Stimulated activated CD8-positive, alpha-beta memory T cell treated with anti-CD3 and anti-CD28 coated beads, Interleukin-4, amount 100 ng/mL, for 24 hours (primary cell): ENCODE data around the gene IL1RAPL2.

ENCODE experiments used
- DNase-seq: peaks from one replicate; pipeline ENCODE4 v3.0.0-alpha.2; 2020; ENCODE audit warnings: low read depth

The IL1RAPL2 gene

DNA sequence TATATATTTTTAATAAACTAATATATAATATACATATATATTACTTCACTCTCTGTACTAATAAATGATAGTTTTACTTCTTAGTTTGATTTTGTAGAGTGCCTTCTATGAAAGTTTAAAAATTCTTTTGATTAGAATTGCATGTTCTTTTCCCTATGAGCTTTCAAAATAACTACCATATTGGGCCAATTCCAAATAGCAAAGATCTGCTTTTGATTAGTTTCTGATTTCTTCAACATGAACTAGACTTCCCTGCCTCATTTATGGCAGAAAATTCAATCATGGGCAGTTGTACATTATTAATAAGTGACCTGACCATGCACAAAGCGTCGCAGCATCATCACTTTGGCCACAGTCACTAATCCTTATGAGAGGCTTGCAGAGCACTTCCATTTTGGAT is 703.4 kb downstream of the IL1RAPL2 start:
- DNase-seq = no peak

DNA sequence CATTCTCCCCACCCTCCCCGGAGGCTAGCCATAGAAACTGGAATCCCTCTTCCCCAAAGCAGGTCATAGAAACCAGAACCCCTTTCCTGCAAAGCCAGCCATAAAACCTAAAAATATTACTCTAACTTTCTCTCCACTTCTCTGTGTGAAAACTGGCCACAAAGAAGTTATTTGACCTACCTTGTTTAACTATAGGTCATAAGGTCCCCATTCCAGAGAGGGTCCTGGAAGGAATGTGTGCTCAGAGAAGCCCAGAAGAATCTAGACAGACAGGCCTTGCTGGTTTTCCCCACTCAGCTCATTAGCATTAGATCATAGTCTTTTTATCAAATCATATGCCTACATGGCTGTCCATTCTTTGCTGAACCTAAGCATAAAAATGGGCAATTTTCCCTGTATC is 707.3 kb downstream of the IL1RAPL2 start:
- no peak for DNase-seq

DNA sequence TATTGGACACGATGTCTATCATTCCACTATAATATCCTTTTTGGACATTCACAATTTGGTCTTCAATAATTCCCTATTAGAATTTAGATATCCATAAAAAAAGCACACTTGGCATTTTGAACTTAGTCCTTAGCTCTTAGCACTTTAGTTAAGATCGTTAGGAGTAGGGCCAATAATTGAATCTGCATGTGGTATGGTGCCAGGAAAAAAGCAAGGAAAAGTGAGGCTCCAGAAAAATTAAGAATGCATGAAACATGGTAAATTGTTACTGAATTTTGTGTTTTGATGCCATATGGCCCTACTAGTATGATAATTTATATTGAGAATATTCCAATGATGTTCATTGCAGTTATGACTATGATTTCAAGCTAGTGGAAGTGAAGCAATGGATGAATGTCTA is 708.1 kb downstream of the IL1RAPL2 start:
- DNase-seq = no peak

DNA sequence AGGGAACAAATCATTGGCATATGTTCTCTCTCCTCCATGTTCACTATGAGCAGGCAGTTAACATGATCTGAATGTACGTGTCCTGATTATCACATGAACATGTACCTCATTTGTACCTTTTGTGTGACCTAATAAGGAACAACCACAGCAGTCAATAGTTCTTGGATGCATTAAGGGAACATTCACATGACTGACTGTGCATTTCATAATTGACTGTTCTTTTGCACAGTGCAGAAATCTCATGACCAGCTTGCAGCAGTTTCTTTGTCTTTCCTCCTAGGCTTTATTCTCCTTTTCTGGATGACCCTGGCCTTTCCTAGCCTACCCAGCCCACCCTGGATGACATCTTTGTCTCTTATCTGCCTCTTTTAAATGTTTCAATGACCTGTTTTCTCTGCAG is 711.1 kb downstream of the IL1RAPL2 start:
- DNase-seq = no peak

DNA sequence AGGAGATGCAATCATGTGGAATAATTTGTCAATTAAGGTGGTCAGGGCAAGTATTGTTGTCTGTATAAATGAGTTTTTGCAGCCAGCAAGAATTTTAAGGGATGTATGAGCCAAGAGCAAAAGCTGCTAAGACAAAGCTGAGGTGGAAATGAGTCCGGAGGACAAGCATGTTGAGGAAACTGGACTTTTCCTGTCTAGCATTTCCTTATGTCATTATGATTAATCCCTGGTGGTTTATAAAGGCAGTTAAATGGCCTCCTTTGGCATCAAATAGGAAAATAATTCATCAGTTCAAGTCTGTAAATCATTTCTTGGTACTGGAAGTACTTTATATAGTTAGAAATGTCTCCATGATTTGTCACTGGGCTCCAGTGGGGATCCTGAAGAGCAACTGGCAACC is 716.1 kb downstream of the IL1RAPL2 start:
- DNase-seq = no peak

DNA sequence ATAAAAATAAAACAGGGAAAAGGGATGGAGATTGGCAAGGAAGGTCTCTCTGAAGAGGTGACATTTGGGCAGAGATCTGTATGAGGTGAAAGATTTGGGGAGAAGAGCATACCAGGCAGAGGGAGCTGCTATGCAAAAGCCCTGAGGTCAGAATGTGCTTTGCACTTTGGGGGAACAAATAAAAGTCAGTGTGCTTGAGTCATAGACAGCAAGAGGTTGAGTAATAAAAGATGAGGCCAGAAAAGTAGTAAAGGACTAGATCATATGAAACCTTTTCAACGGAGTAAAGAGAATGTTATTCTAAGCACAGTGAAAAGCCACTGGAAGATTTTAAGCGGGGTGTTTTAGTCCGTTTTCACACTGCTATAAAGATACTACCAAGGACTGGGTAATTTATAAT is 731.0 kb downstream of the IL1RAPL2 start:
- DNase-seq = no peak

DNA sequence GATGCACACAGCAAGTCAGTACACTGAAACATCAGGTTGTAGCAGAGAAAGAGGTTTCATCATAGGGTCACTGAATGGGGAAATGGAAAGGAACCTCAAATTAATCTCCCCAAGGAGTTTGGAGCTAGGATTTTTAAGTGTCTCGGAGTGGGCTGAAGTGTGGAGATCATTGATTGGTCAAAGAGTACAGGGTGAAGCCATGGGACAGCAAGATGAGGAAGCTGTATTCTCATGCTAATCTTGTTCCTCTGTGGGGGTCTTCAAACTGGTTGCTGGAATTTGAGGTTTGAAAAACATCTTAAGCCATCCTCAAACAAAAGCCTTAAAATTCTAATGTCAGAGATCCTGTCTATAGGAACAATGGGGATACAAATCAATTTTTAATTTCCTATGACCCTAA is 733.3 kb downstream of the IL1RAPL2 start:
- DNase-seq = no peak

DNA sequence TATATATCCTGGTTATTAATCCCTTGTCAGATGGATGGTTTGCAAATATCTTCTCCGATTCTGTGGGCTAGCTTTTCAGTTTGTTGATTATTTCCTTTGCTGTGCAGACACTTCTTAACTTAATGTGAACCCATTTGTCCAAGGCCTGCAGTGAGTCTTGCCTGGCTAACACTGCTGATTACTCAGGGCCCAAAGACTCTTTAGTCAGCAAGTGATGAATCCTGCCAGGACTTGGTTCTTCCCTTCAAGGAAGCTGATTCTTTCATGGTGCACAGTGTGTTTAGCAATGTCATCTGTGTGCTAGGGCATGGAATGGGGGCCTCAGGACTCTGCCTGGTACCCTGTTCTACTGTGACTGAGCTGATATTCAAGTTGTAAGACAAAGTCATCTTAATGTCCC is 736.2 kb downstream of the IL1RAPL2 start:
- DNase-seq = no peak

DNA sequence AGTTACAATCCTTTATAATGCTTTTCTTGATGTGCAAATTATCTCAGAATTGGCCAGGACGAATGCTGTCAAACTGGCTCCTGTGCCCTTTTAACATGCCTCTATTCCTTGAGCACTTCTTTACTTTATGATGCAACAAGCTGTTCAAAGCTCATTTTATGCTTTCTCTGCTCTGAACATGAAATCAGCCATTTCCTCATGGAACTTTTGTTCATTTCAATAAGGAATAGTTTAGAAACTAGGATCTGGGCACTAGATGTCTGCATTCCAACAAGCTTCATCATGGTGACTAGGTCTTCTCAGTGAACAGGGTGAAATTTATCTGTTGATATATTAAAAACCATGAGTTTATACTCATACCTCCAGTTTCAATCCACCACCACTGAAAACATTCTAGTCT is 741.8 kb downstream of the IL1RAPL2 start:
- no peak for DNase-seq

DNA sequence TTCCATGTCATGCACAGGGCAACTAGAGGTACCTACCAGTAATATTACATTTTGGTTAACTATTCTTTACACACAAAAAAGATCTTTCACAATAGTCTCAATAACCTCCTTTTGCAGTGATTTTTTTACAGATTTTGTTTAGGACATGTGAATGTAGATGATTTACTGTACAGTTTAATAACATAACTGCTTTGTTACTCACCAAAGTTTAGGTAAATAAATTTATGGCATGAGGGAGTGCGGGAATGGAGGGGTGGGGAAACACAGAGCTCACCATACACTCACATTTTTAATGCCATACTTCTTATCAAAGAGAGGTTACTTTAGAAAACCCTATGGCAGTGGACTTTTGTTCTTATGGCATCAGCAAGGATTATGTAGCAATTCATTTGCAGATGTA is 747.6 kb downstream of the IL1RAPL2 start:
- DNase-seq = no peak

DNA sequence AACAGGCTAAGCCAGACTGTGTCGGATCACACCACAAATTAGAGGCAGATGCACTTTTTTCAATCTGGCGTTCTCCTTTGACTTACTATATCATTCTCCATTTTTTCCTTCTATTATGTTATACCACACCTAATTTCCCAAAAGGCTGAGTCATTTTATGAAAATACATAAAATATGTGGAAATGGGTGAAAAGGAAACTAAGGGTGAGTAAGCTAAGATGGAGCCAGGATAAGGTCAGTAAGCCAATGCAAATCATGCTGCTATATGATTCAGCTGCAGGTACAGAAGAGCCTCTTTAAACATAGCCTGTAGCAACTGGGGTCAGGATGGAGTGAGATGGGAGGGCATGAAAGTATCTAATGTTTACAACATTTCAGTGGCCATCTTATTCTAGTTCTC is 748.5 kb downstream of the IL1RAPL2 start:
- DNase-seq = no peak

DNA sequence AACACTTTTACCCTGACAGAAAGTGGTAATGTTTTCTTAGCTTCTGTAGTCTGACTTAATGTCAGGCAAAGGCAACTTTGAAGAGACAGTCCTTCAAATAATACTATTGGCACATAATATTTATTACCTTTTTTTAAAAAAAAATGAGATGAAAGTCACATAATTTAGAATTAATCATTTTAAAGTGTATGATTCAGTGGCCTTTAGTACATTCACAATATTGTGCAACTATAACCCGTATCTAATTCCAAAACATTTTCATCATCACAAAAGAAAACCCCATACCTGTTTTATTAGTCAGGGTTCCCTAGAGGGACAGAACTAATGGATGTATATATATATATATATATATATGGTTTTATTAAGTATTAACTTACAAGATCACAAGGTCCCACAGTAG is 749.2 kb downstream of the IL1RAPL2 start:
- DNase-seq = no peak

DNA sequence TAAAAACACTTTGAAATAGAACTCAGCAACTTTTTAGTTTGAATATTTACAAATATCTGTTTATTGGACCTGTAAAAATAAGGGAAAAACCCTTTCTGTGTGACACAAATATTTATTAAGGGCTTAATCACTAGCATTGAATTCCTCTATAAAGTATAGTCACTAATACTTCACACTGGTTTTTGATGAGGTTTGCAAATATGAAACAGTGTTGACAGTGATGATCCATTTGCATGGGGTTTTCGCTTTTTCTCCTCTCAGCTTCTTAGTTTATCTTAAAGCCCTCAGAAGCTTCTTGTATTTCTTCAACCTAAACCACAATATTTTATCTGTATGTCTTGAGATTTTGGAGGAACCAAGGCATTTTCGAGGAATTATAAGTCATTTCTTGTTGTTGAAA is 751.1 kb downstream of the IL1RAPL2 start:
- DNase-seq = no peak

DNA sequence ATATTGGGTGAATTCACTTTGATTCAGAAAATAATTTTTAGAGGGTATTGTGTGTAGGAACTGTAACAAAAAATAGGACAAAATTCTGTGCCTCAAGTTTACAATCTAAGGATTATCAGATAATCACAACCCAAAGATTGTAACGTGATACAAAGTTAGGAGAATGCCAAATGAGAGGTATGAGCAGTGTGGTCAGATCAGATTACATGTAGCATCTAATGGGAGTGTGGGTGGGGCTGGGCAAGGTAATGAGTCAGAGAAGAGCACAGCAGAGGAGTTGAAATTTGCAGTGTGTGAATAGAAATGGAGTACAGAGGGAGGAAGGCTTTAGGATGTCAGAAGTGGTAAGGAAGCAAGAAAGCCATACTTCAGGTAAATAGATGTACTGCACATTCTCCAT is 757.9 kb downstream of the IL1RAPL2 start:
- DNase-seq = no peak

DNA sequence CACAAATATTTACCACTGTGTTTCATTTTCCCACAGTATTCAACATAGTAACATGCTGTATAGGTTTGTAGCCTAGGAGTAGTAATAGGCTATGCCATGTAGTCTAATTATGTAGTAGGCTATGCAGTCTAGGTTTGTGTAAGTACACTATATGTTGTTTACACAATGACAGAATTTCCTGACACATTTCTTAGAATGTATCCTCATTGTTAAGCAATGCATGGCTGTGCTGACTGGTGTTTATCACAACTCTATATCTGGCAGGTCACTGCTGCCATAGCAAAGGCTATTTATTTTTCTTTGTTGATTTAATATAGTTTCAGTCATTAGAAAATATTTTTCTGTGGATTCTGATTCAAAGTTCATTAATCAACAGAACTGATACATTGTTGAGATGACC is 762.8 kb downstream of the IL1RAPL2 start:
- DNase-seq = no peak

DNA sequence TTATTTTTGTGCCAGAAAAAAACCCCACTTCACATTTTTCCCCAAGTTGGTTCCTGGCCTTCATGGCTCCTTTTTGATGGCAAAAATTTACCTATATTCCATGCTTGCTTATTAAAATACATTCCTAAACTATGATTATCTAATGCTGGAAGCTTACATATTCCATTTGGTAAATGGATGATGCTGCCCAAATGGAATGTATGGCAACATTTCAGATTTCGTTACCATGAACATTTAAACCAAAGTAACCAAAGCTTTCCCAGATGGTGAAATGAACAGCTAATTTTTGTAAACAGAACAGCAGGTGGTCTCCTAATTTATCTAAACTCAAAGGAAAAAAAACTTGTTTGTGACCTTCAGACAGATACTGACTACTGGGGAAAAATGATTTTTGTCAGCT is 765.2 kb downstream of the IL1RAPL2 start:
- DNase-seq = no peak

DNA sequence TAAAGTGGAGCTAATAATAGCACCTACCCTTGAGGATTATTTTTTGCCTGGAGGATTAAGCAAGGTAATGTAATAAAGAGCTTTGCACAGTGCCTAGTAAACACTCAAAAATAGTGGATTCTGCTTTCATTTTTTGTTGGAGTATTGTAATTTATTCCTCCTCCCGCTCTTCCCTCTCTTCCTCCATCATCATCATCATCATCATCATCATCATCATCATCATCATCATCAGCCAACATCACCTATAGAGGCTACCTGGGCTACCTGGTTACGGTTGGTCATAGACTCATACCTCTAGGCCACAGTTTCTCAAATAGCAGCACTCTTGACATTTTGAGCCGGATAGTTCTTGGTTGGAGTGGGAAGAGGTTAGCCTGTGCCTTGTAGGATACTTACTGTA is 781.4 kb downstream of the IL1RAPL2 start:
- no peak for DNase-seq

DNA sequence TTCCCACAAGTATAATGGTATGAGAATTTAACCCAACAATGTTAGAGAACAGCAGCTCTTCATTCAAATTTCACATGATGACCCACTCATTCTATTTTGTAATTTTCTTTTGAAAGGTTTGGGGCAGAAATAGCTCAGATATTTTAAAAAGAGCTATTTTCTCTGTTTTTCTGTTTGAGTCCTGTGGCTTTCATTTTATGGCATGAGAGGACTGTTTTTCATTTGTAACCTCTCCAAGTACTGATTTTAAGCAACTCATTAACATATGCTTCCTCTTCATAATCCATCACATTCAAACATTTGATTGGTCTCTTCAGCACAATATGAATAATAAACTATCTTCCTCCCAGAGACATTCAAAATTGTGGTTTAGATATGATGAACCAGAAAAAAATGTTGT is 783.5 kb downstream of the IL1RAPL2 start:
- no peak for DNase-seq

DNA sequence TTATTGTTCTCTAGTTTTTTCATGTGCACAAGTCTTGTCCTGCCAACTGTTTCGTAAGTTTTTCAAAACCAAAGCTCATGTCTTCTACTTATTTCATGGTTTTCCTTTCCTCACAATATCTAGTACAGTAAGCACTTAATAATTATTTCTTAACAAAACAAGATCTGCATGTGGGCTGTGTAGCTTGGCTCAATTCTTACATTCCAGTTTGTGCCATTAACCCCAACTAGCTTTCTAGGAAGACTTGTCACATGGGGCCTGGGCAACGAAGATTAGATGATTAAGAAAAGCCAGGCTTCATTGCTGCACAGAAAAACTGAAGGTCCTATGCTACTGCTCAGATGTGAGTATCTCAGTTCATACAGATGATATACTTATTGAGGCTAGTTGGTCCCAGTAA is 809.8 kb downstream of the IL1RAPL2 start:
- no peak for DNase-seq

DNA sequence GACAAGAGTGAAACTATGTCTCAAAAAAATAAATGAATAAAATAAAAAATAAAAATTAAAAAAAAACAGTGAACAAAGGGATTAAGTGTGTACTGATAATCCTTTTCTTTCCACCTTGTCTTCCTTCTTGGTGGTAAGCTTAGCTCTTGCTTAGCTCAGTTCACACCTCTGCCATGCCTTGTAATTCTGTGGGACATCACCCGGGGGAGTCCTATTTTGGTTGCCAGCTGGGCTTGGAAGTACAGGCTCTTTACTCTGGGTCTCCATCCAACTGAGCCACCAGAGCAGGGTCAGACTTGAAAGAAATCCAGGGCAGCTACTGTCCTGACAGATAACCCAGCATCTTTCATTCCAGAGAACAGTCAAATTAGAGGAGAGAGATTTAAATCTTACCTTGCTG is 858.7 kb downstream of the IL1RAPL2 start:
- DNase-seq = no peak

DNA sequence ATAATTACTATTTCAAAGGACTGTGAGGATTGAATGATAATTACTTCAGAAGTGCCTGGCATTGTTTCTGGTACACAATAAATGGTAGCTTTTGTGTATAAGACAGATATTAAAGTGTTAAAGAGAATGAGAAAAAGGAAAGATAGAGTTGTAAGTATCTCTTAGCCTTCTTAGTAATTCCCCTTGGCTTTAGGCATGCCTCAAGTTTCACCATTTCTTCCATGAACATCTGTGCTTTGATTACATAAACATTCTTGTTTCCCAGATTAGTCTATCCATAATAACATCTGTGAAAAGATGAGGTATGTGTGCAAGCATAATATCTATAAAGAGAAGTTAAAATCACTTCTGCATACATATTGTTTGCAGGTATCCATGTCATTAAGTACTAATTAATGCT is 885.4 kb downstream of the IL1RAPL2 start:
- DNase-seq = no peak

DNA sequence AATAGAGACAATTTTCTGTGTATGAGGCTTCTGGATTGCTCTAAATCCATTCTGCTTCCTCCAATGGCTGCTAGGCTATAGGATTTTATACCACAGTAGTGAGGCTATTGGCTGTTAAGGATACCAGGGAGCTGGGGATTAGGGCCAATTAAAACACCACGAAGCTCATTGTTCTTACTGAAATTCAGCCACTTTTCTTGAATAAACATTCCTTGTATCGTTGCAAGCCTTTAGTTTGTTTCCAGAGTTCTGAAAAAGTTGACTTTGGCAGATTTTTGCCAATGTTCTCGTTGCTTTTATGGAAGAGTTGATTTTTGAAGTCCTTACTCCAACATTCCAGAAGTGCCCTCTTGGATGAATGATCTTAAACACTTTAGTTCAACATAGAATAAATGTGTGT is 892.8 kb downstream of the IL1RAPL2 start:
- DNase-seq = no peak

DNA sequence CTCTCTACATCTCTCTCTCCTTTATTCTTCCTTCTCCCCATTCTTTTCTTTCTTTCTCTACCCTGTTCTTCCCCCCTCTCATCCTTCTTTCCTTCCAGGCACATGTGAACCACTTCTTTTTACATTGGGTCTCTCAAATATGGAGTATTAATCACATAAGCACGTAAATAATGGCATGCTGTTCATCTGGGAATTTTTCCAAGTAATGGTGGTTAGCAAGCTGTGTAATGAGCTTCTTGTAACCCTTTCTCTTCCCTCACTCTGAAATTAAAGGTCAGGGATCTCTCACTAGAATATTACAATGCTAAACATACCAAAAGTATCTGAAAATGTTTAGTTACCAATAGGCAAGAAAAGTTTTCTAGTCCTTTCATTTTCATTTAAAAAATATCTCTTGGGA is 894.4 kb downstream of the IL1RAPL2 start:
- no peak for DNase-seq

DNA sequence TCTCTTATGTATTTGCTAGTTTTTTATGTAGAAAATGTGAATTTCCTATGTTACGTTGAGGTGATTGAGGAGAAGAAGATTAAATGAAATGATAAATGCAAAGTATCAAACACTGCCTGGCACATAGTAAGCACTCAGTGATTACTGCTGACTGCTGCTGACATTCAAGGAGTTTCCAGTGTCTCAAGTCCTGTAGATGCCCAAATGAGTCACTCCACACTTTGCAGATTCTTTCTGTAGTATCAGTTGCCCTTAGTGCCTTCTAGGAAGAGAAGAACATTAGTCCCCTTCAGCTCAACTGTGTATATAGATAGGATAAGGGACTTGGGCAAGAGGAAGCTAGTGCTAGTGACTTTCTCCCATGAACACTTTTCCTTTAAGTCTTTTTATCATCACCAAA is 895.0 kb downstream of the IL1RAPL2 start:
- no peak for DNase-seq

DNA sequence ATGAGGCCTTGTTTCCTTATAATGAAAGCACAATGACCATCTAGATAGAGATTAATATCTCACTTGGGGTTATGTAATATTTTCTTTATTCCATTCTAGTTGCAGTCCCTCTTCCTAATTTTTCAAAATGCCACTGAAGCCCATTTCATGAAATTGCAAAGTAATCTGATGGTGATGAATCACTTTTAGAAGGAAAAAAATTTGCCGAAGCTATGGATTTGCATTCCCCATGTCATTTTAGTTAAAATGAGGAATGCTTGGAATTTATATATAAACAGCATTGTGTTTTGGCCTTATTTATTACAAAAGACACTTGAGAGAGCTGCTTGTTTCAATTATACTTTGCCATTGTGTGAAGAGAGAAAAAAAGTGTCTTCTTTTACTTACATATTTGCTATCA is 896.2 kb downstream of the IL1RAPL2 start:
- no peak for DNase-seq
